Gastroesophageal sphincter (tissue), 3 donors: ENCODE results near the gene COCH.

Source experiments
- CTCF ChIP-seq, 4 experiments: fragments of 200-600 bp in 2 of 4; fragments of 450-650 bp in 2 of 4; sonication (generic) in 1 of 4; IDR thresholded peaks; one replicate each; pipeline ENCODE4 v1.5.1; 2017 to 2019; ENCODE audit warnings: antibody characterized with exemption in 4 of 4, mild to moderate bottlenecking in 2 of 4, moderate library complexity in 2 of 4
- POLR2AphosphoS5 ChIP-seq: sonication (generic); formaldehyde crosslinking; IDR thresholded peaks from one replicate; pipeline ENCODE4 v1.6.1; 2017; ENCODE audit warnings: antibody characterized with exemption

- TF ChIP-seq CTCF (IDR thresholded peaks at IDR 0.05), result no peak
- TF ChIP-seq POLR2AphosphoS5, result no peak
Measured at GRCh38 chr14:30888480-30889243, 14.3 kb downstream of the COCH start.
